MM.1S (cell line): Measurements from ENCODE around the gene DIS3L2.

Experiments
- DNase-seq: peaks from one replicate; pipeline ENCODE4 v3.0.0-alpha.2; 2015
- H2AFZ ChIP-seq: fragments of 300-600 bp; sonication (generic); 2 replicates; pipeline ENCODE4 v1.6.0; 2016; ENCODE audit warnings: antibody characterized with exemption, low read length
- H3F3A ChIP-seq: fragments of 300-600 bp; sonication (generic); 2 replicates; pipeline ENCODE4 v1.6.1; 2016; ENCODE audit warnings: mild to moderate bottlenecking, antibody characterized with exemption, low read length, moderate library complexity, mixed read lengths; ENCODE audit not compliant: insufficient read depth
- H3K27ac ChIP-seq: fragments of 300-600 bp; sonication (generic); 2 replicates; pipeline ENCODE4 v1.5.1; 2016; ENCODE audit warnings: mild to moderate bottlenecking, low read length
- H3K27me3 ChIP-seq: fragments of 300-600 bp; sonication (generic); replicated peaks from 2 replicates; pipeline ENCODE4 v1.6.0; 2016; ENCODE audit warnings: low read length; ENCODE audit not compliant: insufficient read depth
- H3K36me3 ChIP-seq: fragments of 300-600 bp; sonication (generic); replicated peaks from 2 replicates; pipeline ENCODE4 v1.6.1; 2016; ENCODE audit warnings: mild to moderate bottlenecking, low read length, mixed read lengths; ENCODE audit not compliant: insufficient read depth
- H3K4me1 ChIP-seq: fragments of 300-600 bp; sonication (generic); 2 replicates; pipeline ENCODE4 v1.6.1; 2016; ENCODE audit warnings: low read length, mixed read lengths
- H3K4me2 ChIP-seq: fragments of 300-600 bp; sonication (generic); 2 replicates; pipeline ENCODE4 v1.6.0; 2016; ENCODE audit warnings: low read depth, low read length
- H3K4me3 ChIP-seq: fragments of 300-600 bp; sonication (generic); 2 replicates; pipeline ENCODE4 v1.5.1; 2016; ENCODE audit warnings: low read length, mixed read lengths
- H3K79me2 ChIP-seq: fragments of 300-600 bp; sonication (generic); 2 replicates; pipeline ENCODE4 v1.6.1; 2016; ENCODE audit warnings: mixed run types, low read length, mixed read lengths
- H3K9ac ChIP-seq: fragments of 300-600 bp; sonication (generic); 2 replicates; pipeline ENCODE4 v1.6.1; 2016; ENCODE audit warnings: low read length, mixed read lengths
- H3K9me2 ChIP-seq: fragments of 300-600 bp; sonication (generic); replicated peaks from 2 replicates; pipeline ENCODE4 v1.6.1; 2016; ENCODE audit warnings: mild to moderate bottlenecking, low read length, mixed read lengths; ENCODE audit not compliant: insufficient read depth
- H3K9me3 ChIP-seq: fragments of 300-600 bp; sonication (generic); replicated peaks from 2 replicates; pipeline ENCODE4 v1.6.1; 2016; ENCODE audit warnings: mild to moderate bottlenecking, low read length, mixed read lengths; ENCODE audit not compliant: insufficient read depth
- H4K20me1 ChIP-seq: fragments of 300-600 bp; sonication (generic); 2 replicates; pipeline ENCODE4 v1.6.1; 2016; ENCODE audit warnings: mild to moderate bottlenecking, low read length, moderate library complexity, mixed read lengths; ENCODE audit not compliant: insufficient read depth
- EZH2 ChIP-seq: fragments of 300-600 bp; sonication (generic); optimal IDR thresholded peaks from 2 replicates; pipeline ENCODE3; 2017; ENCODE audit warnings: low read depth, mild to moderate bottlenecking, antibody characterized with exemption, low read length, mixed read lengths
- EZH2phosphoT487 ChIP-seq: fragments of 300-600 bp; sonication (generic); IDR thresholded peaks from 2 replicates; pipeline ENCODE4 v1.6.1; 2018; ENCODE audit warnings: antibody characterized with exemption, low read length
- TF ChIP-seq, protein P1 (sequence below): fragments of 300-600 bp; sonication (generic); IDR thresholded peaks from 2 replicates; pipeline ENCODE4 v1.5.1; 2016; ENCODE audit warnings: antibody characterized with exemption, low read length, mixed read lengths

DIS3L2 gene

DNA sequence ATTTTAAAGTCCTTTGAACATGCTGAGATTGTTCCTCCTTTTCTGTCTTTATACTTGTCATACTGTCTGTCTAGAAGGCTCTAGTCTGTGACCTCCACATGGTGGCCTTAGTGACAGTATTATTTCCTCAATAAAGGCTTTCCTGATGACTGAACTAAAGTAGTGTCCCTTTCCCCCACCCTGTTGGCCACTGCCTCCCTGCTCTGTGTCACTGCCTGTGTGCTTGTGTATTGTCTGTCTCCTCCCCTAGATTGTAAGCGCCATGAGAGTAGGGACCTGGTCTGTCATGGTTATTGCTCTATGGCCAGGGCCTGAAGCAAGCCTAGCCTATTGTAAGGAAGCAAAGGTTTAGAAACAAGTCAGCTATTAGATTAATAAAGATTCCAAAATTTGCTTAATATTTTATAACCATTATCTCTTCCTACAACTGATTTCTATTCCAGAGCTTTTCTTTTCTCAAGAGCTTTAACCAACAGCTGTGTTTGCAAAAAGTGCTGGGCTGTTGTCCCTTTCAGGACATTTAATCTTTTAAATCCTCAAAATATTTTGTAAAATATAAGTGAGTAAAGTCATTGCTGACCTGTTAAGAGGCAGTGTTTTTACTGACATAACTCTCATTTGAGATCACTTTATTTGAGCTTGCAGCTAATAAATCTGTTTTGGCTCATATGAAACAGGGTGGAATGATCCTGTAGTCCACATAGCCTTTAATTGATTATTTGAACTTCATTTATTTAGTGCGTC is 35.5 kb downstream of the DIS3L2 start:
- H3K36me3 ChIP-seq = no peaks in the 10 kb centered on the region
- H3K27me3 ChIP-seq = no peaks in the 10 kb centered on the region
- no peak overlapping the region for H2AFZ ChIP-seq
- no peaks in the 10 kb centered on the region for H3K9me3 ChIP-seq
- no peak for DNase-seq
- no peak overlapping the region for H3K9ac ChIP-seq
- no peak overlapping the region for H3K4me3 ChIP-seq
- H3K9me2 ChIP-seq = no peaks in the 10 kb centered on the region
- no peaks in the 10 kb centered on the region for H4K20me1 ChIP-seq
- peaks cover 11% of the 10 kb centered on the region for H3K79me2 ChIP-seq
- no peak overlapping the region for H3K4me2 ChIP-seq
- no peak overlapping the region for H3K27ac ChIP-seq
- no peaks in the 10 kb centered on the region for H3K4me1 ChIP-seq
- H3F3A ChIP-seq = no peaks in the 10 kb centered on the region
- TF ChIP-seq, protein P1, sequence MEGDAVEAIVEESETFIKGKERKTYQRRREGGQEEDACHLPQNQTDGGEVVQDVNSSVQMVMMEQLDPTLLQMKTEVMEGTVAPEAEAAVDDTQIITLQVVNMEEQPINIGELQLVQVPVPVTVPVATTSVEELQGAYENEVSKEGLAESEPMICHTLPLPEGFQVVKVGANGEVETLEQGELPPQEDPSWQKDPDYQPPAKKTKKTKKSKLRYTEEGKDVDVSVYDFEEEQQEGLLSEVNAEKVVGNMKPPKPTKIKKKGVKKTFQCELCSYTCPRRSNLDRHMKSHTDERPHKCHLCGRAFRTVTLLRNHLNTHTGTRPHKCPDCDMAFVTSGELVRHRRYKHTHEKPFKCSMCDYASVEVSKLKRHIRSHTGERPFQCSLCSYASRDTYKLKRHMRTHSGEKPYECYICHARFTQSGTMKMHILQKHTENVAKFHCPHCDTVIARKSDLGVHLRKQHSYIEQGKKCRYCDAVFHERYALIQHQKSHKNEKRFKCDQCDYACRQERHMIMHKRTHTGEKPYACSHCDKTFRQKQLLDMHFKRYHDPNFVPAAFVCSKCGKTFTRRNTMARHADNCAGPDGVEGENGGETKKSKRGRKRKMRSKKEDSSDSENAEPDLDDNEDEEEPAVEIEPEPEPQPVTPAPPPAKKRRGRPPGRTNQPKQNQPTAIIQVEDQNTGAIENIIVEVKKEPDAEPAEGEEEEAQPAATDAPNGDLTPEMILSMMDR = no peak
- TF ChIP-seq EZH2phosphoT487 = no peak
- TF ChIP-seq EZH2 = no peak

DNA sequence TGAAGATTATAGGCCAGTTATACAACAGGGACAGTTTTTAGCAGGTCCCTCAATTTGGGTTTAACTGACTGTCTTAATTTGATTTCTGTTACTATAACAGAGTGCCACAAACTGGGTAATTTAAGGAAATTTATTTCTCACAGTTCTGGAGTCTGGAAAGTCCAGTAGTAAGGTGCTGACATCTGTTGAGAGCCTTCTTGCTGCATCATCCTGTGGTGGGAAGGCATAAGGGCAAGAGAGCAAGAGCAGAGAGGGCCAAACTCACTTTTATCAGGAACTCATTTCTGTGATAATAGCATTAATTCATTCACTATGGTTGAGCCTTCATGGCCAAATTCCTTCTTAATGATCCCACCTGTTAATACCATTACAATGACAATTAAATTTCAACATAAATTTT is 36.5 kb downstream of the DIS3L2 start:
- Histone ChIP-seq H3K9ac (no peak overlapping the region), H3K27me3 (no peaks in the 10 kb centered on the region), H2AFZ (no peak overlapping the region), H3K27ac (no peak overlapping the region), H3K4me2 (no peak overlapping the region), H3K9me3 (no peaks in the 10 kb centered on the region), H3K36me3 (no peaks in the 10 kb centered on the region), H3K79me2 (peaks cover 13% of the 10 kb centered on the region; the same call in 1 of the 2 replicates), H4K20me1 (no peaks in the 10 kb centered on the region), H3F3A (no peaks in the 10 kb centered on the region), H3K4me3 (no peak overlapping the region), H3K9me2 (no peaks in the 10 kb centered on the region), H3K4me1 (no peaks in the 10 kb centered on the region)
- no peak for DNase-seq
- TF ChIP-seq, protein P1 = no peak

DNA sequence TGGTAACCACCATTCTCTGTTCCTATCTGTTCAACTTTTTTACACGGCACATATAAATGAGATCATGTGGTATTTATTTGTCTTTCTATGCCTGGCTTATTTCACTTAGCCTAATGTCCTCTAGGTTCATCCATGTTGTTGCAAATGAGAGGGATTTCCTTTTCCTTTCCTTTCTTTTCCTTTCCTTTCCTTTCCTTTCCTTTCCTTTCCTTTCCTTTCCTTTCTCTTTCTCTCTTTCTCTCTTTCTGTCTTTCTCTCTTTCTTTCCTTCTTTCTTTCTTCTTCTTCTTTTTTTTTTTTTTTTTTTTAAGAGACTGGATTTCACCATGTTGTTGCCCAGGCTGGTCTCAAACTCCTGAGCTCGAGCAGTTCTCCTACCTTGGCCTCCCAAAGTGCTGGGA is 38.9 kb downstream of the DIS3L2 start:
- H3F3A ChIP-seq = no peaks in the 10 kb centered on the region
- no peak overlapping the region for H3K27ac ChIP-seq
- H3K79me2 ChIP-seq = peaks cover 13% of the 10 kb centered on the region; the same call in 1 of the 2 replicates
- H3K36me3 ChIP-seq = no peaks in the 10 kb centered on the region
- no peaks in the 10 kb centered on the region for H3K27me3 ChIP-seq
- H3K9me2 ChIP-seq = no peaks in the 10 kb centered on the region
- no peak overlapping the region for H3K4me3 ChIP-seq
- no peaks in the 10 kb centered on the region for H4K20me1 ChIP-seq
- H2AFZ ChIP-seq = no peak overlapping the region
- no peak overlapping the region for H3K9ac ChIP-seq
- H3K4me1 ChIP-seq = no peaks in the 10 kb centered on the region
- no peak for TF ChIP-seq EZH2
- TF ChIP-seq, protein P1 = no peak
- no peak for TF ChIP-seq EZH2phosphoT487
- H3K4me2 ChIP-seq = no peak overlapping the region
- no peak for DNase-seq
- no peaks in the 10 kb centered on the region for H3K9me3 ChIP-seq
